Stimulated activated CD4-positive, alpha-beta T cell treated with anti-CD3 and anti-CD28 coated beads, Interleukin-12 subunit alpha, Interleukin-12 subunit beta, amount 100 ng/mL, for 48 hours (primary cell): ENCODE measurements around the gene ANO3.

Experiments
- DNase-seq, 3 donors: peaks; one replicate each; pipeline ENCODE4 v3.0.0-alpha.2; 2020; ENCODE audit warnings: low read depth in 2 of 3, low spot score in 1 of 3

Gene ANO3

GRCh38 chr11:26483108-26483507 is 151.2 kb downstream of the ANO3 start:
- no peak for DNase-seq

DNA sequence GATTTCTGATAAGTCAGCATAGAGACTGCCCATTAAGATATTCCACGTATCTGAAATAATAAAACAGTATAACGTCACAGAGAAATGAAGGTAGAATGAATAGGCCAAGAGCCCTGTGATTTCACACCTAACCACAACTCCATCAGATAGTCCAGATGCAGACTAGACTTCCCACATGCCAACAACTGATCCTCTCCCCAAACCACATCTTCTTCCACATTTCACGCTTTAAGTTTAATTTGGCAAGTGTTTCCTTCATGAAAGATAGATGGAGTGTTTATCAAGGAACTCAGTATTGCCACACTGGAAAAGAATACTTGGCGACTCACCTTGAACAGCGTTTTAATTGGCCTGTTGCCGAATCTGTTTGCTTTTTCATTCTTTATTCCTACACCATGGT is 158.6 kb downstream of the ANO3 start:
- no peak for DNase-seq

DNA sequence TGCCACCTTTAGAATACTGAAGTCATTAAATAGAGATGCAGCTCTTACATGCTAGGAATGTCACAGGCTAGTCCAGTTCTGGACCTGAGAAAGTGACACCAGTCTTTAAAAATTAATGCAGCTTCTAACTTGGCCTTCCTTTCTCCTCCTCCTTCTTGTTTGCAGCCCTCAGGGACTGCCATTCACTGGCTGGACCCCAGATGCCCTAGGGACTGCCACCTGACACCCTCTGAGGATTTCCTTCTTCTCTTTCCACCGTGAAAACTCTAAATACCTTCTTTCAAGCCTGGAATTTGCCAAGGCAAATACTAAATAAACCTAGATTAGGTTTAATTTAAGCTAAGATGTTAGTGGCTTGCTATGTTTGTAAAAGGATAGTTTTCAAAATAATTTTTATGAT is 161.7 kb downstream of the ANO3 start:
- no peak for DNase-seq

GRCh38 chr11:26507229-26507628 is 175.3 kb downstream of the ANO3 start:
- no peak for DNase-seq

DNA sequence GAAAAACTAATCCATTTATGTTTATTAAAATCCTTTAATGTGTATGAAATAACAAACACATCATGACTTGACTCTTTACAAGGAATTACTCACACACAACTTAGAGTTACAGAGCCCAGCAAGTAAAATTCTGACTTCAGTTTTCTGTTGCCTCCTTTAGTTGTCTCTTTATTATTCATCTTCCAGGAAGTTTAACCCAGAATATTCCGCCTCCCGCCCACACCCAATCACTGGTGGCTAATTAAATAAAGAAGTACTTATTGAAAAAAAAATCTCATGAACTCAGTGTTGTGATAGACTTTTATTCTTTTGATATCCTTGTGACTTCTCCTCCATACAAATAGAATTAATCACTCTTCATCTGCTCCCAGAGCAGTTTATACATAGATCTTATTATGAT is 178.2 kb downstream of the ANO3 start:
- DNase-seq = no peak

GRCh38 chr11:26510756-26511155 is 178.8 kb downstream of the ANO3 start:
- no peak for DNase-seq

DNA sequence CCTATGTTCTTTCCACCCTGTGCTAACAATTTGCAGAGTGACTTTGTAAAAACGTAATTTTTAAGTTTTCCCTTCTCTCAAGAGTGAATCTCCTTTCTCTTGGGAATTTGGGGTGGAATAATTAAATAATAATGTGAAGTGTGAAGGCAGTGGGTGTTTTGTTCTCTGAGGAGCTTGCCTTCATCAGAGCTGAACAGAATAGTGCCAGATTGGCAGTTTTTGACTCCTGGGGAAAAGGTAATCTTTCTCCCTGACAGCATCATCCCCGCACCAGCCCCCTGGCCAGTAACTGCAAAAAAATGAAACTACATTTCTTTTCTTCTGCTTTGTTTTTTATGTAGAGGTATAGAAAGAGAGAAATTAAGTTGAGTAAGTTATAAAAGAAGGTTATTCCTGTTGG is 180.3 kb downstream of the ANO3 start:
- DNase-seq = no peak

DNA sequence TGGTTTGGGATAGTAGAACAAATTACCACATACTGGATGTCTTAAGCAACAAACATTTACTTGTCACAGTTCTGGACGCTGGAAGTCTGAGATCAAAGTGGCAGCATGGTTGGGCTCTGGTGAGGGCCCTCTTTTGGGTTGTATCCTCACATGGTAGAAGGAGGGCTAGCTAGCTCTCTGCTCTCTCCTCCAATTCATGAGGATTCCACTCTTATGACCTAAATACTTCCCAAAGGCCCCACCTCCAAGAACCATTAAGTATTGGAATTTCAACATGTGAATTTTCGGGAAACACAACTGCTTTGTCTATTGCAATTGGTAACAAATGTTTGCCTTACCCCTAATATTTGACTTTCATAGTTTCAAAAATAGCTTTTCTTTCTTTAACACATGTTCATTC is 187.5 kb downstream of the ANO3 start:
- DNase-seq = no peak

DNA sequence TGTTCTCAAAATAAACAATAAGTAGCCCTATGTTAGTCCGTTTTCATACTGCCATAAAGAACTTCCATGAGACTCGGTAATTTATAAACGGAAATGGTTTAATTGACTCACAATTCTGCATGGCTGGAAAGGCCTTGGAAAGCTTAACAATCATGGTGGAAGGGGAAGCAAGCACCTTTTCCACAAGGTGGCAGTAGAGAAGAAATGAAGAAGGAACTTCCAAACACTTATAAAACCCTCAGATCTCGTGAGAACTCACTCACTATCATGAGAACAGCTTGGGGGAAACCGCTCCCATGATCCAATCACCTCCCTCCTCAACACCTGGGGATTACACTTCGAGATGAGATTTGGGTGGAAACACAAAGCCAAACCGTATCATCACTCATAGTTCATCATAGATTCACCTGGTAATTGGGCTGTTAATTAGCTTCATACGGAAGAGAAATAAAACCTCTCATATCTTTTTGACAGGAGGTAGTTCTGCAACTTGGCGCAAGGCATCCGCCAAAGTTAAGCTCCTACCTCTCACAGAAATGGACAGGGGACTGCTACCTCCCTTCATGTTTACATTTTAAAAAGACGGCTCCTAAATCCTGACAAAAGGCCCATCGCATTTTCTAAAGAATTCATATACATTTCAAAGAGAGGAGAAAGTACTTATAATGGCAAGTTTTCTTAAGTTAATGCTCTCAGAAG is 191.1 kb downstream of the ANO3 start:
- no peak for DNase-seq

DNA sequence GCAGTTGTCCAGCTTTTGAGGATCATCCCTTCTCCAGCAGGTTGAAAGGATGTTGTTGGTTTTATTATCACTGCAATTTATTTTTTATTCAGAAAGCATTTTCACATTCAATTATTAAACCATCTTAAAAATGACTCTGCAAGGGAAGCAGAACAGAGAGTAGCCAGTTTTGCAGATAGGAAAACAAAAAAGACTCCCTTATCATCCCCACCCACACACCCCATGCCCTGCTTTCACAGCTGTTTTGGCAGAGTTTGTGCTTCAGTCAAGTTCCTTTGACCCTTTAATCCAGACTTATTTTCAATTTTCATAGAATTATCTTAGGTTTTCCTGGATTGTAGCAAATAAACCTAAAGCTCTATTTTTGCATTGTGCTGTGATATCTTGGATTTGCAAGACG is 195.8 kb downstream of the ANO3 start:
- DNase-seq = no peak

DNA sequence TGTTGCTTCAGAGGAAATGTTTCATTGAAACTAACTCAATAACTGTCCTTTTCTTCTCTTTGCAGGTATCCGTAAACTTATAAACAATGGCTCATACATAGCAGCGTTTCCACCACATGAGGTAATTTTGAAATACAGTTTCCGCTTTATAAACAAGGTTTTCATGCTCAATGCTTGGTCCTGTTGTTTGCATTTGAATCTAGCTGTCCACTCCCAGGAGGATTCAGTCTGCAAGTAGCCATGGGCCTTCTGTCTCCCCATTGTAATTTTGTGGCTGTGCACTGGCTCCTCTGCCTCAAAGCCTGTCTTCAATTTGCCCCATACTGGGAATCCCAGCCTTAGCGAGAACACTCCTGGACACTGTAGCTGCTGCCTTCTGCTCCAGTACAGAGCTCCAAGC is 205.4 kb downstream of the ANO3 start:
- no peak for DNase-seq

DNA sequence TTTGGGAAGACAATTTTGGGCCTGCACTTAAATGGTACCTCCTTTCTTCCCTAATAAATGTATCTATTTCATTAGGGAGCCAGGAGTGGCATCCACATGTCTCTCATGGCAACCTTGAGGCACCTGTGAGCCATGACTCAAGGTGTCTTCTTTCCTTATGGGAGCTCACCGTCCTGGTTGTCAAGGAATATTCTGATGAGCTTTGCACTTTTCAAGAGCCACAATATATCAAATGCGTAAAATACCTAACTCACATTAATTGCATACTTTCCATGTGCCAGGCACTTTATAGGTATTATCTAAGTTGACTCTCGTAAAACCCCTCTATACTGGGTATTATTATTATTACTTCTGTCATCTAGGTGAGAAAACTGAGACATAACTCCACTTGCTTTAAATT is 207.6 kb downstream of the ANO3 start:
- no peak for DNase-seq

DNA sequence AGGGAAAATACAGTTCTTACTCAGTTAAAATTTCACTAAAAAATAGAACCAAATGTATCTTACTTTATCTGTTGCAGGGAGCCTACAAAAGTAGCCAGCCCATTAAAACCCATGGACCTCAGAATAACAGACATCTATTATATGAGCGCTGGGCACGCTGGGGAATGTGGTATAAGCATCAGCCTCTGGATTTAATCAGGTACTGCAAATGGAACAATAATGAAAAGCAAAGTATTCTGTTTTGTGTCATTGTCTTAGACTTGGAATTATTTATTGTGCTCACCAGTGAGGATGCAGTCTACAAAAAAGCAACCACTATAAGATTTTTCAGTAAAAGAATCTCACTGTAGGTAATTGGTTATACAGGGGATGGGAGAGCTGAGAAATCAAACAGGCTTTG is 209.9 kb downstream of the ANO3 start:
- DNase-seq = no peak

DNA sequence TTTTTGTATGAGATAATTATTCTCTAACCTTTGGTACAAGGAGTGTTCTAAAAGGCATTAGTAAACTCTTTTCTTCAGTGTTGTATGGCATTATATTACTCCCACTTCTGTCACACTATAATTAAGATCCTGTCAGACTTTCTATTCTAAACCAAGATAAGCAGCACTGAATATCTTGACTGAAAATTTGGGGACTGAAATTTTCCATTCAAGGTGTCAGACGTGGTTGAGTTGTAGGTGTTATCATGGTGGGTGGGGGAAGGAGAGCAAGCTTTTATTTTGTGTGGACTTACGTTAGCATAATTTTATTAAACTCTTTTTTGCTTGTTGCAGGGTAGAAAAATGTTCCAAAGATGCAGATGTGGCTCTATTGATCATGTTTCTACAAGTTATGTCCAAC is 217.2 kb downstream of the ANO3 start:
- no peak for DNase-seq

DNA sequence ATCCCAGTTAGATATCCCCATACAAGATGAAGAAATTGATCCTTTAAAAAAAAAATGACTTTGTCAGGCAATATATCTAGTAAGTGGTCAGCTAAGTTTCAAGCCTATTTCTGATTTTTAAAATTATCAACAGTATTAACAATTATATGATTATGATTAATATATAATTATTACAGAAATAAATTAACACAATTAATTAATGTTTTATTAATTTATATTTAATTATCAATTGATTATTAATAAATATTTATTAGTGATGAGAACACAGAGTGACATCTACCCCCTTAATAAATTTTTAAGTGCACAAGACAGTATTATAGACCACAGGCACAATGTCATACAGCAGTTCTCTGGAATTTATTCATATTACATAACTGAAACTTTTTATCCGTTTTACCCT is 218.1 kb downstream of the ANO3 start:
- DNase-seq = no peak

DNA sequence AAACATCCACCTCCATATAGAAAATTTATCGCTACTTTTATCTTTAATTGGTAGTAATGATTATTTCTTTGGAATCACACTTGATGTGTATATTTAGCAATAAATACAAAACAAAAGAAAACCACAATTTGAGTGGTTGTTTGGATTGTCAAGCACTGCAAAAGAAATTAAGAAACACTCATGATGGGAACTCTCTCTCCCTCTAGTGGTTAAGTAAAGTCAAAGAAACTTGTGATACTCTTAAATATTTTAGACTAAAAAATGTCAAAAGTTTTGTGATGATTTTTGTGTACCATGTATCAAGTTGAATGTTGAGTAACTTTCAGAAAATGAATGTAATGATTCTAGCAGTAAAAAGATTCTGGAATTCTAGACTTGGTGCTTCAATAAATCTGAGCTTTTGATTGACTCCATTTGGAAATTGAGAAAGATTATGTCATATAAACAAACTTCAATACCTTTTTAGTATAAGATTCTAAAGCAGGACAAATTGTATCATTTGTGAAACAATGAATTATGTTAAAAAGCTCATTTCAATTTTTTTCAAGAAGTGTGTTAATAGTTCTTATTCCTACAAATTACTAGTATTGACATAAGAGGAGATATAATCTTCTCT is 219.4 kb downstream of the ANO3 start:
- DNase-seq = no peak

GRCh38 chr11:26553182-26553581 is 221.3 kb downstream of the ANO3 start:
- no peak for DNase-seq

DNA sequence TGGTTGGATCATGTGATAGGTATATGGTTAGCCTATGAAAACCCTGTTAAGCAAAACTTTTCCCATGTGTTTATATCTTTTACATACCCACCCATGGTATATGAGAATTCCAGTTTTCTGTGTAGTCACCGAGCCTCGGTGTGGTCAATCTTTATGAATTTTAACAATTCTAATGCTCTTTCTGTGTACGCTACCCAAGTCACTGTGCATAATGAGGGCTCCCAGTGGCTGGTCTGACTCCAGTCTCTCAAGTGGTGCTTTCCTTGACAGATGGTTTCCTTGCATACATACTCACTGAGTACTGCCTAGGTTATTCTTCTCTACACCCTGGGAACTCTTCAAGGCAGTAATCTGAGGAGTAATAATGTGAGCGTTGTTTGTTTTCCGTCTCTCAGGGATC is 222.5 kb downstream of the ANO3 start:
- no peak for DNase-seq

- no peak for DNase-seq
These were observed 224.7 kb downstream of the ANO3 start for GRCh38 chr11:26556582-26556981.

- DNase-seq = no peak
These were observed 225.7 kb downstream of the ANO3 start for GRCh38 chr11:26557666-26558065.

DNA sequence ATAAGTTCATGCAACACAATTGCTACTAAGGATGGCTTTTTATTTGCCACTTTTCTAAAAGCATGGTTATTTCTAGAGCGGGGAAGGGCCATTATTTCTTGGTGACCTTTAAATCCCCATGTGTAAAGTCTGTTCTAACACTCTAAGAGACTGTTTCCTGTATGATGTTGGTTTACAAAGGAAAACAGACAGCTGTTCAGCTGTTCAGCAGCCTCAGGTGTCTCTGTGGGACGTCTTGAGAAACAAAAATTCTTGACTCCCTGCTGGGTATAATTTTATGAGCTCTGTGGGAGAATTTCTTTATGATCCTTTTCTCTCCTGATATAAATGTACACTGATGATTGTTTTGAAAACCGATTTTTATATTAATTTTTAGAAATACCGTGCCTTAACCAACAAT is 226.3 kb downstream of the ANO3 start:
- DNase-seq = no peak

DNA sequence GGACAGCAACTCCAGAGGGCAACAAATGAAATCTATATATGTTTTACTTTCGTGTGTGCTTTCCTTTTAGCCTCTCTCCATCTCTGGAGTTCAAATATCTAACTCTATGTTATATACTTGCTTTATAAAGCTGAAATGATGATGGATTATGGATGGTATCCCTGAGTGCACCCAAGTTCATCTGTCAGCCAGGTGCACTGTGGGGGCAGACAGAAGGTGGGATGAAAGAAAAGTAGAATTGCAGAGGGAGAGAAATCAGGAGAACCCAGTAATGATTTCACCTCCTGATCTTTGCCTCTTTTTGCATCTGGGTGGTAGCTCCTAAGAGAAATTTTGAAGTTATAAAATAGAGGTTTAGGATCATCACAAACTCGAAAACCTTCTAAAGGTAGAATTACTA is 237.7 kb downstream of the ANO3 start:
- DNase-seq = no peak
